Ecto neural progenitor cell (in vitro differentiated cells): ENCODE measurements around the gene CTXN2.
A peak's percentile ranks its signal among the peaks of the same experiment; 100 is the strongest.

Experiments used
- DNase-seq: peaks from one replicate; pipeline ENCODE4 v3.0.0-alpha.2; 2018; ENCODE audit warnings: low spot score

Gene CTXN2

DNA sequence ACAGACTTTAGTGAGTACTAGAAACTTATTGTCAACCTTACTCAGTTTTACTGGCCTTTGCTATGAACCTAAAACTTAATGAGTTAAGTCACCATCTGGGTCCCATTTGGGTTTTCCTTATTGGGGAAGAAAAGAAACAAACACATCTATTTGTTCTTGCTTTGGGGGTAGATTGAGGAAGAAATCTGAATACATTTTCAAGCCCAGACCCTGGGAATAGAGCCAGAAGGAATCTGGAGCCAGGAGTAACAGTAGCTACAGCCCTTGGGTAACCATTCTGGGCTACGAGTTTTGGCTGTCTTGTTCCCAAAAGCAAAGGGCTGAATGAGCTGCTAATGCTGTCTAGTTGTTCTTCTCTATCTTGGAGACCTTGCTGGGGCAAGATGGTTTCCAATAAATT is 31.2 kb downstream of the CTXN2 start:
- no peak for DNase-seq

DNA sequence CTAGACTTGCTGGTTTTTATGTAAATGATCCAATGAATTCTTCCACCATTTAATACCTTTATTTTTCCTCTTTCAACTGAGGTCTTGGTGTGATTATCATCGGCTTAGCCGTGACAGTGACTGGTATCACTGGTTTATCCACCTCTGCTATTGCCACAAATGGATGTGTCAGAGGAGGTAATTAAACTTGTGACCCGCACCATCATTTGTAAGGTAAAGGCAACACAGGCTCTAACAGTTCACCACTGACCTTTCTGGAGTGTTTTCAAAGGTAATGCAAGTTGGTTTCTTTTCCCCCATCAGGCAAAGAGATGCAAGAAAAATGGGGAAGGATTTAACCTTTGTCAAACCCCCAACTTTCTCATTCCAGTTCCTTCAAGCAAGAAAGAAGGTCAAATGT is 34.3 kb downstream of the CTXN2 start:
- no peak for DNase-seq

DNA sequence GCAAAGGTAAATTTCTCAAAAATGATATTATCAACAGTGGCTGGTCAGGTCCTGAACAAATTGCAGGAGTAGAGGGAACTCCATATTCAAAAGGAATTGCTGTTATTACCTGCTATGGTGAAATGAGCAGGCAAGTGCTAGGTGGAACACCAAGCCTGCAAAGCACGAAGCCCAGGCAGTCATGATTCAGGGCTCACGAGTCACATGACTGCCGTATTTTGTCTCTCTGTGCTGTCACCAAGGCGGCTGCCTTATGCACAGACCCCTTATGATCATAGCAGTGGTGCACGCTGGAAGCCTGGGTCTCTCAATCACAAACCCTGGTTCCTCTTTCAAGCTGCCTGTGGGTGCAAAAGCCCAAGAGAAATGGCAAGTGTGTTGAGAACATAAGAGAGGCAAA is 39.0 kb downstream of the CTXN2 start:
- no peak for DNase-seq

DNA sequence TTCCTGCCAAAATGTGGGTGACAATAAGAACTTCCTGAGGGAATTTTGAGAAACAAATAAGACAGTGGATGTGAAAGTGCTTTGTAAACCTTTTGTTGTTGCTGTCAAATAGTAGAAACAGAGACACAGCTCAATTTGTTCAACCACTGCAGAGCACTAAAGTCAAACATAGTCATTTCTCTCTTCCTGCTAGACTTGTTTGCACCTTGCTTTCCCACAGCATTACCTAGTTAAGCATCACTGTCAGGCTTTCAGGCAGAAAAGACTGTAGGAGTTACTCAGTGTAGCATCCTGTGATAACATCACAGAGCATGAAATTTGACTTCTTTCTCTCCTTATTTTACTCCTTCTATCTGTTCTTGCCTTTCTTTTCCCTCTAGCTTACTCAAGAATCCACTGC is 41.8 kb downstream of the CTXN2 start:
- DNase-seq, result no peak

DNA sequence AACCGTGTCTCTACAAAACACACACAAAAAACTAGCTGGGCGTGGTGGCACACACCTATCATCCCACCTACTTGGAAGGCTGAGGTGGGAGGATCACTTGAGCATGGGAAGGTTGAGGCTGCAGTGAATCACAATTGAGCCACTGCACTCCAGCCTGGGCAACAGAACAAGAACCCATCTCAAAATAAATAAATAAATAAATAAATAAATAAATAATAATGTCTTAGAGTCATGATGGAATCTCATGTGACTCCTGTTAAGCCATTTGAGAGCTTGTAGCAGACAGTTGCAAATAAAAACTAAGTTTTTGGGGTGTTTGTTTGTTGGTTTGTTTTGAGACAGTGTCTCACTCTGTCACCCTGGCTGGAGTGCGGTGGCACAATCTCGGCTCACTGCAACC is 47.9 kb downstream of the CTXN2 start:
- DNase-seq, result no peak

DNA sequence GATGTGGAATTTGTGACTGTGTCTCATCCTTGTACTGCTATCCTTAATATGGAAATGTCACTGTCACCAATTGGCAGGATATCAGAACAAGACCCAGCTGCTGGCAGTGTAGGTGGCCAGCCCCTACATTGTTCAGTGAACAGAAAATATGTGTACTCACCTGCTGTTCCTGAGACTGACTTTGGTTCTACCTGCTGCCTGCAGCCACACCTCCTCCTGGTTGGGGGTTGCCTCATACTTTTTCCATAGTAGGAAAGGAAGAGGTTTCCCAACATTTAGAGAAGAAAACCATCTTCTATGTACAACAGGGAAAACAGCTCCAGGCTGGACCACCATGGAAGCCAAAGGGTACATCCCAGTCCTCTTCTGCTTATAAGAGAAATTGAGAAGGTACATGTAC is 50.5 kb downstream of the CTXN2 start:
- DNase-seq, result no peak

DNA sequence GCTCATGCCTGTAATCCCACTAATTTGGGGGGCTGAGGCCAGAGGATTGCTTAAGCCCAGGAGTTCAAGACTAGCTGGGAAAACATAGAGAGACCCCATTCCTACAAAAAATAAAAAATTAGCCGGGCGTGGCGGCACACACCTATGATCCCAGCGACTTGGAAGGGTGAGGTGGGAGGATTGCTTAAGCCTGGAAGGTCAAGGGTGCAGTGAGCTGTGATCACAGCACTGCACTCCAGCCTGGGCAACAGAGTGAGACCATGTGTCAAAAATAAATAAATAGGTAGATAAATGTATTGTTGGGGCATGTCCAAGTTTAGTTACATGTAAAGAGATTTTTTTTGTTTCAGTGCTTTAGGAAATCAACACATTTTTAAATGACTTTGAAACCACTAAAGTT is 51.1 kb downstream of the CTXN2 start:
- DNase-seq, result no peak

DNA sequence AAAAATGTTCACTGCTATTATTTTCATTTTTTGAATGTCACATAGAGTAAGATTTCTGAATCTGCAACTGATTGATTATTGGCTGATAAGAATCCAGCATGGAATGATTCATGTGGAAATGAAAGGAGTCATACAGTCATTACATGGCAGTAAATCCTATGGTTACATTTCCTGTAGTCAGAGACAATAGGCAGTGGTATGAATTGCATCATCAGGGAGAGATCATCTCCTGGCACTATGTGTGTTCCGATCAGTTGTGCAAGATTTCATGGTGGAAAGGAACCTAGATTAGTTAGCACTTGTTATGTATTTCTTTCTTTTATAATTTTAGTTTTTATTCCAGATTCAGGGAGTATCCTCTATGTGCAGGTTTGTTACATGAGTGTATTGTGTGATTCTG is 53.5 kb downstream of the CTXN2 start:
- no peak for DNase-seq

DNA sequence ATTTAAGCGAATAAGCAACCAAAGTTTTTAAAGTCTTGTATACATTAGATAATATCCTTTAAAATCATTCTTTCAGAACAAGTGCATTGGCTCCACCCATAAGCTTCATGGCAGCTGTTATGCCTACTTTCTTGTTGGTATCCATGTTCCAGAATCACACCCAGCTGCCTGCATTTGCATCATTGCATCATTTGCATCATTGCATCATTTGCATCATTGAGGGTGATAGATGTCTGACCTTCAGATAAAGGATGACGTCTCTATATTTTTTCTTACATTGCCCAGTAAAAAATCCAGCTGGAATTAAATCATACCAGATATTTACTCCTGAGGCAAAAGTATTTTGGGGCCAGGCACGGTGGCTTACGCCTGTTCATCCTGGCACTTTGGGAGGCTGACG is 56.9 kb downstream of the CTXN2 start:
- DNase-seq, result no peak

DNA sequence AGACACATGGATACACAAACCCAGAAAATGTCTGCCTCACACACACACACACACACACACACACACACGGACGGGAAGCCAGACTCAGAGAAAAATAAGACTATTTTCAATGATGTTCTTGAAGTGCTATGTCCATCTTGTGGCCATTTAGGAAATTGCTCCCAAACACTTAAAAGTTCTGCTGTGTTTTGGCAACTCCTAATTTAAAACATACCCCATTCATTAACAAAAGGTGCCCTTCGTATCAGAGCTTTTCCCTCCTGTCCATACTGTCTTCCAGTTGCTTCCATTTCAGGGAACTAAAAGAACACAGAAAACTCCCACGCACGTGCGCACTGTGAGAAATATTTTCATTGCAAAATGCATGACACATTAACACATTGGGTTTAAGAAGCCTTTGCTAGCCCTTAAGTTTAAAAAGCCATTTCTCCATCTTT is 59.2 kb downstream of the CTXN2 start:
- peak; percentile 54 for DNase-seq

DNA sequence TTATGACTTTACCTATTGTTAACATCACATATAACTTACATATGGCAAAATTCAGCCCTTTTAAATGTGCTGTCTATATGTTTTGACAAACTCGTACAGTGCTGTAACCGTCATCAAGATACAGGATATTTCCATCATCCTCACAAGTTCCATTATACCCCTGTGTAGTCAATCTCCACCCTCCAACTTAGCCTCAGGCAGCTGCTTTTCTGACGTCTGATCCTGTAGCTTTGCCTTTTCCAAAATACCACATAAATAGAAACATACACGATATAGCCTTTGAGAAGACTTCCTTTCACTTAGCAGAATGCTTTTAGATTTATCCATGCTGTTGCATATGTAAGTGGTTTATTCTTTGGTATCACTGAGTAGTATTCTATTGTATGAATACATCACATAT is 61.7 kb downstream of the CTXN2 start:
- DNase-seq, result no peak
